HepG2 (cell line): ENCODE measurements around the gene TCERG1L. TPM values are rescaled to one million over a fixed set of nuclear protein-coding genes. Genes with fewer than 3 reads are reported as not detected.

Experiments
- ATAC-seq: fragments of 200-7000 bp; cut with Tn5 transposase; 3 replicates; pipeline ENCODE4 v1.9.1; 2020; ENCODE audit warnings: mild to moderate bottlenecking, moderate library complexity
- BruUV-seq: library from RNA; stranded (reverse); fragments of 400-500 nt; replicated peaks from 2 replicates; lab custom pipeline; 2021; lab: Mats Ljungman, UMichigan
- CTCF ChIA-PET: fragments of 300-600 bp; formaldehyde crosslinking; extraction: SDS; loops from one replicate; lab custom pipeline; 2021; ENCODE audit warnings: low total read pairs, inconsistent platforms, low intra/inter-chr PET ratio; lab: Yijun Ruan, JAX
- POLR2A ChIA-PET: fragments of 350-600 bp; sonication (Branson Sonifier 250); formaldehyde crosslinking; loops from one replicate; lab custom pipeline; 2020; ENCODE audit warnings: antibody characterized with exemption, inconsistent platforms; lab: Yijun Ruan, JAX
- DNase-seq: peaks from one replicate; pipeline ENCODE4 v3.0.0-alpha.2; 2015; ENCODE audit warnings: low spot score
- FAIRE-seq: peaks from 3 replicates; lab custom pipeline; 2011; peaks lifted over from hg19 to GRCh38; lab: Jason Lieb, UNC
- H2AFZ ChIP-seq: one replicate; pipeline ENCODE4 v1.6.1; 2011; ENCODE audit warnings: low read length, inconsistent platforms
- H3K27ac ChIP-seq: fragments of 300-600 bp; 3 replicates; pipeline ENCODE4 v1.8.0; 2011; ENCODE audit warnings: mixed run types, mild to moderate bottlenecking, mixed read lengths, low read length, inconsistent platforms; ENCODE audit not compliant: insufficient read depth; ENCODE audit errors: extremely low read length
- H3K27me3 ChIP-seq, 2 experiments: fragments of 200-600 bp in 1 of 2; 2 replicates in 1 of 2; 3 replicates in 1 of 2; pipeline versions ENCODE4 v1.6.0 to v1.8.0; 2011; ENCODE audit warnings: low read length in 2 of 2, mild to moderate bottlenecking in 2 of 2, moderate library complexity in 2 of 2, inconsistent platforms in 1 of 2; ENCODE audit not compliant: insufficient read depth in 2 of 2, control insufficient read depth in 1 of 2
- H3K36me3 ChIP-seq, 2 experiments: fragments of 200-600 bp in 1 of 2; replicated peaks in 1 of 2; 2 replicates in 1 of 2; 3 replicates in 1 of 2; pipeline versions ENCODE4 v1.5.1 to v1.8.0; 2011; ENCODE audit warnings: low read length in 2 of 2, inconsistent platforms in 1 of 2; ENCODE audit not compliant: insufficient read depth in 2 of 2, control insufficient read depth in 1 of 2
- H3K4me1 ChIP-seq: 2 replicates; pipeline ENCODE4 v1.5.1; 2012; ENCODE audit warnings: low read length, inconsistent platforms; ENCODE audit not compliant: insufficient read depth
- H3K4me2 ChIP-seq: 2 replicates; pipeline ENCODE4 v1.6.0; 2011; ENCODE audit warnings: low read depth, low read length, inconsistent platforms
- H3K4me3 ChIP-seq, 3 experiments: fragments of 200-600 bp in 1 of 3; sonication (generic), shearing (Covaris generic) in 1 of 3; replicated peaks in 1 of 3; 2 replicates each; pipeline ENCODE4 v1.5.1; 2011 to 2016; ENCODE audit warnings: low read length in 3 of 3, inconsistent platforms in 2 of 3, low read depth in 2 of 3, mild to moderate bottlenecking in 2 of 3, control low read depth in 1 of 3, mixed read lengths in 1 of 3; ENCODE audit not compliant: insufficient read depth in 1 of 3
- H3K79me2 ChIP-seq: one replicate; pipeline ENCODE4 v1.6.1; 2011; ENCODE audit warnings: low read length, inconsistent platforms; ENCODE audit not compliant: insufficient read depth
- H3K9ac ChIP-seq: 2 replicates; pipeline ENCODE4 v1.6.0; 2011; ENCODE audit warnings: mild to moderate bottlenecking, low read depth, low read length, inconsistent platforms; ENCODE audit not compliant: insufficient read depth
- H3K9me3 ChIP-seq: 2 replicates; pipeline ENCODE4 v1.5.1; 2012; ENCODE audit warnings: mild to moderate bottlenecking, low read length
- H4K20me1 ChIP-seq: 2 replicates; pipeline ENCODE4 v1.6.0; 2011; ENCODE audit warnings: inconsistent platforms, mild to moderate bottlenecking, low read length, moderate library complexity; ENCODE audit not compliant: insufficient read depth
- EP300 ChIP-seq, 3 experiments: sonication (generic) in 1 of 3; formaldehyde crosslinking in 1 of 3; IDR thresholded peaks; 2 replicates each; pipeline versions ENCODE4 v1.5.1 to v1.6.1; 2011 to 2020; ENCODE audit warnings: low read depth in 2 of 3, low read length in 2 of 3, borderline replicate concordance in 1 of 3, improper control_type of control experiment in 1 of 3, mild to moderate bottlenecking in 1 of 3, missing genetic modification reagents in 1 of 3, moderate library complexity in 1 of 3
- KLF6 ChIP-seq: IDR thresholded peaks from 2 replicates; pipeline ENCODE4 v1.8.0; 2016; ENCODE audit warnings: missing biosample characterization, missing genetic modification reagents
- KMT2A ChIP-seq: sonication (generic); formaldehyde crosslinking; IDR thresholded peaks from 2 replicates; pipeline ENCODE4 v1.4.0; 2020; ENCODE audit warnings: missing genetic modification reagents
- NFE2L2 ChIP-seq: fragments of 150-350 bp; IDR thresholded peaks from 2 replicates; pipeline ENCODE4 v1.6.1; 2014; ENCODE audit warnings: low read length
- PTBP1 ChIP-seq: fragments of 200-400 bp; formaldehyde crosslinking; IDR thresholded peaks from 2 replicates; pipeline ENCODE4 v1.6.1; 2018; ENCODE audit warnings: low read length, low read depth; ENCODE audit not compliant: poor library complexity, severe bottlenecking
- RBM39 ChIP-seq: fragments of 200-400 bp; formaldehyde crosslinking; IDR thresholded peaks from one replicate; pipeline ENCODE4 v1.6.1; 2018; ENCODE audit warnings: antibody characterized with exemption, mild to moderate bottlenecking, low read depth, low read length; ENCODE audit not compliant: poor library complexity, severe bottlenecking
- ZNF354B ChIP-seq: sonication (generic); formaldehyde crosslinking; IDR thresholded peaks from 2 replicates; pipeline ENCODE4 v1.8.0; 2022; ENCODE audit warnings: mild to moderate bottlenecking, missing genetic modification reagents
- WGBS: methylation state at CpG from one replicate; pipeline ENCODE4 v1.1.6; 2017; ENCODE audit warnings: low lambda C conversion rate; 5-methylcytosine and 5-hydroxymethylcytosine counted together
- in situ Hi-C: cut with HindIII; loops from 2 replicates; pipeline ENCODE4 v1.10.0; 2017; ENCODE audit warnings: low pct_unique_long_range_greater_than_20kb; ENCODE audit not compliant: extremely low pct_ligation_motif_present
- intact Hi-C: fragments of 100-400 bp; cut with micrococcal nuclease; formaldehyde crosslinking; loops from one replicate; pipeline ENCODE4 v1.10.0; 2022; ENCODE audit not compliant: unreplicated experiment
- polyA plus RNA-seq, 8 experiments: library from polyadenylated mRNA; depleted of rRNA in 3 of 8; stranded (reverse) in 7 of 8; unstranded in 1 of 8; fragments of >200 nt; fragmentation: Illumina TruSeq in 4 of 8; extraction: Trizol in 4 of 8; gene quantifications; 2 replicates each; pipeline versions ENCODE4 v1.2.1 to v1.2.3, GENCODE V29; 2011 to 2016; ENCODE audit warnings: low read depth in 4 of 8, missing spikeins in 1 of 8, mixed read lengths in 1 of 8; ENCODE audit not compliant: insufficient read depth in 1 of 8
- total RNA-seq, 5 experiments: library from RNA; depleted of rRNA; stranded (reverse); fragments of >200 nt; fragmentation: Illumina TruSeq; extraction: Trizol; gene quantifications; 2 replicates each; pipeline ENCODE4 v1.2.3, GENCODE V29; 2016; ENCODE audit warnings: low read depth in 1 of 5
- TF ChIP-seq, protein P1 (sequence below): sonication (generic); formaldehyde crosslinking; IDR thresholded peaks from 2 replicates; pipeline ENCODE4 v1.4.0; 2020; ENCODE audit warnings: mild to moderate bottlenecking, missing genetic modification reagents

Gene TCERG1L
- total and polyA plus RNA-seq, 2 of the 13 experiments (the other 11 are each of a cell fraction or from before 2014, with no cell fraction given) = not detected

DNA sequence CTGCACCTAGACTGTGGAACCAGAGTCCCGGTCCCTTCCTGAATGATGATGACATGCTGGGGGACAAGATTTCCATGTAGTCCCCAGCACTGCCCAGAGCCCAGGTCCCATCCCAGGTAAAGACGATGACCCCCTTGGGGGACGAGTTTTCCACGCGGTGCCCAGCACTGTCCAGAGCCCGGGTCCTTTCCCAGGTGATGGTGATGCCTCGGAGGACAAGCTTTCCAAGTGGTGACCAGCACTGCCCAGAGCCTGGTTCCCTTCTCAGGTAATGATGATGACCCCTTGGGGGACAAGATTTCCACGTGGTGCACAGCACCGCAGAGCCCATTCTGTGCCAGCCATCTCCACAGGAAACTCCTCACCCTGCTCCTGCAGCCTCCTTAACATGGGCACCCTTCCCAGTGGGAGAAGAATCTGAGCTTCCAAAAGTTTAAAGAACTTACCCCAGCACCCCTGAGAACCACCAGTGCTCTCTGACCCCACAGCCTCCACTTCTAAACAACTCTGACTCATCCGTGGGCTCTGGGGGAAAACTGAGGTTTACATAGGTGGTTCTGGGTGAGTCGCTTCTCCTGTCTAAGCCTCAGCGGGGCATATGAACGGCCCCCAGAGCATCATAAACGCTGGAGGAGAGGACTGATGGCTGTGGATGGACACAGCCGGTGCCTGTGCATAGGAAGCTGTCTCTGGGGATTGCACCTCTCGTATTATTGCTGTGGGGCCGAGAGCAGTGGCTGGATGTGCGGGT is 233.2 kb downstream of the TCERG1L start:
- intact Hi-C loops (no loop called here), in situ Hi-C loops (no loop called here)
- 11% methylated on average over 3 of the region's 18 CpGs for WGBS
- TF ChIP-seq NFE2L2 (no peak), EP300 (IDR thresholded peaks at IDR 0.05; ENCODE audit: low read depth in 2 of 2, low read length in 2 of 2) (no peak), EP300 (CRISPR knock-in tag; IDR thresholded peaks at IDR 0.05; ENCODE audit: borderline replicate concordance) (no peak), ZNF354B (CRISPR knock-in tag) (no peak), KMT2A (no peak), KLF6 (CRISPR knock-in tag) (no peak)
- no peaks in the 10 kb centered on the region for H4K20me1 ChIP-seq
- no peak for ATAC-seq
- H3K4me3 ChIP-seq = no peak overlapping the region
- H3K27me3 ChIP-seq = peaks cover 4 to 41% of the 10 kb centered on the region in 2 experiments; a peak in 2 of 5 replicates
- H3K27ac ChIP-seq = no peak overlapping the region
- BruUV-seq = no TSS peak
- no peaks in the 10 kb centered on the region for H3K4me1 ChIP-seq
- H3K4me2 ChIP-seq = no peak overlapping the region
- ChIA-PET CTCF (no interaction called here), POLR2A (no interaction called here)
- H3K9ac ChIP-seq = no peak overlapping the region
- FAIRE-seq = no peak
- H3K9me3 ChIP-seq = no peaks in the 10 kb centered on the region
- DNase-seq = no peak
- H3K36me3 ChIP-seq = no peaks in the 10 kb centered on the region
- no peaks in the 10 kb centered on the region for H3K79me2 ChIP-seq
- no peak overlapping the region for H2AFZ ChIP-seq

- no peak for DNase-seq
Measured at GRCh38 chr10:131077724-131078123, 233.8 kb downstream of the TCERG1L start.

More at GRCh38 chr10:131077724-131078123, 233.8 kb downstream of the TCERG1L start:
- H3K9me3 ChIP-seq = no peaks in the 10 kb centered on the region
- intact Hi-C loops = no loop called here
- in situ Hi-C loops = no loop called here
- FAIRE-seq (no peak), ATAC-seq (no peak)
- ChIA-PET POLR2A (no interaction called here), CTCF (no interaction called here)
- peaks cover 3 to 36% of the 10 kb centered on the region in 2 experiments; a peak in 2 of 5 replicates for H3K27me3 ChIP-seq
- no peaks in the 10 kb centered on the region for H3K36me3 ChIP-seq
- 10% methylated on average over 5 of the region's 6 CpGs for WGBS
- H4K20me1 ChIP-seq = no peaks in the 10 kb centered on the region
- H3K9ac ChIP-seq = no peak overlapping the region
- no peak for TF ChIP-seq PTBP1
- no peak for TF ChIP-seq RBM39
- TF ChIP-seq, protein P1, sequence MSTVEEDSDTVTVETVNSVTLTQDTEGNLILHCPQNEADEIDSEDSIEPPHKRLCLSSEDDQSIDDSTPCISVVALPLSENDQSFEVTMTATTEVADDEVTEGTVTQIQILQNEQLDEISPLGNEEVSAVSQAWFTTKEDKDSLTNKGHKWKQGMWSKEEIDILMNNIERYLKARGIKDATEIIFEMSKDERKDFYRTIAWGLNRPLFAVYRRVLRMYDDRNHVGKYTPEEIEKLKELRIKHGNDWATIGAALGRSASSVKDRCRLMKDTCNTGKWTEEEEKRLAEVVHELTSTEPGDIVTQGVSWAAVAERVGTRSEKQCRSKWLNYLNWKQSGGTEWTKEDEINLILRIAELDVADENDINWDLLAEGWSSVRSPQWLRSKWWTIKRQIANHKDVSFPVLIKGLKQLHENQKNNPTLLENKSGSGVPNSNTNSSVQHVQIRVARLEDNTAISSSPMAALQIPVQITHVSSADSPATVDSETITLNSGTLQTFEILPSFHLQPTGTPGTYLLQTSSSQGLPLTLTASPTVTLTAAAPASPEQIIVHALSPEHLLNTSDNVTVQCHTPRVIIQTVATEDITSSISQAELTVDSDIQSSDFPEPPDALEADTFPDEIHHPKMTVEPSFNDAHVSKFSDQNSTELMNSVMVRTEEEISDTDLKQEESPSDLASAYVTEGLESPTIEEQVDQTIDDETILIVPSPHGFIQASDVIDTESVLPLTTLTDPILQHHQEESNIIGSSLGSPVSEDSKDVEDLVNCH = no peak
- no peaks in the 10 kb centered on the region for H3K79me2 ChIP-seq
- H3K4me1 ChIP-seq = no peaks in the 10 kb centered on the region
- H3K4me3 ChIP-seq = no peak overlapping the region
- no peak overlapping the region for H2AFZ ChIP-seq
- no peak overlapping the region for H3K4me2 ChIP-seq
- BruUV-seq = no TSS peak
- no peak overlapping the region for H3K27ac ChIP-seq
